ENCODE data around the gene UBE2E3.

Gene UBE2E3

GRCh38 chr2:180971811-180972210, 8.6 kb upstream of the UBE2E3 start:
- H3K4me3 ChIP-seq (ENCODE audit: control insufficient read depth, low read depth, low read length): no peak overlapping the region
- no peak for DNase-seq (ENCODE audit: low read depth)
- no peak for TF ChIP-seq CTCF (conservative IDR thresholded peaks at IDR 0.05; ENCODE audit: control insufficient read depth, insufficient read depth, low read depth, low read length)

GRCh38 chr2:180975585-180975984, 4.8 kb upstream of the UBE2E3 start:
- no peak for TF ChIP-seq CTCF (conservative IDR thresholded peaks at IDR 0.05; ENCODE audit: control insufficient read depth, insufficient read depth, low read depth, low read length)
- no peak for DNase-seq (ENCODE audit: low read depth)

GRCh38 chr2:180978903-180979748, 1.3 kb upstream of the UBE2E3 start:
- no peak for TF ChIP-seq CTCF (conservative IDR thresholded peaks at IDR 0.05; ENCODE audit: control insufficient read depth, insufficient read depth, low read depth, low read length)
- peak; percentile 33 for DNase-seq (ENCODE audit: low read depth)
- peak overlapping the region; percentile 39 for H3K4me3 ChIP-seq (ENCODE audit: control insufficient read depth, low read depth, low read length)

More at GRCh38 chr2:180975585-180975984, 4.8 kb upstream of the UBE2E3 start:
- no peak overlapping the region for H3K4me3 ChIP-seq (ENCODE audit: control insufficient read depth, low read depth, low read length)

- no peak for TF ChIP-seq CTCF (conservative IDR thresholded peaks at IDR 0.05; ENCODE audit: control insufficient read depth, insufficient read depth, low read depth, low read length)
- peak overlapping the region; percentile 39 for H3K4me3 ChIP-seq (ENCODE audit: control insufficient read depth, low read depth, low read length)
- DNase-seq (ENCODE audit: low read depth): no peak
These were observed 678 bp upstream of the UBE2E3 start for GRCh38 chr2:180979749-180980105.

- no peak for TF ChIP-seq CTCF (conservative IDR thresholded peaks at IDR 0.05; ENCODE audit: control insufficient read depth, insufficient read depth, low read depth, low read length)
- peak overlapping the region; percentile 98 for H3K4me3 ChIP-seq (ENCODE audit: control insufficient read depth, low read depth, low read length)
- peak; percentile 54 for DNase-seq (ENCODE audit: low read depth)
These were observed 822 bp downstream of the UBE2E3 start for GRCh38 chr2:180980943-180981911.

- peak overlapping the region; percentile 23 for H3K4me3 ChIP-seq (ENCODE audit: control insufficient read depth, low read depth, low read length)
- TF ChIP-seq CTCF (conservative IDR thresholded peaks at IDR 0.05; ENCODE audit: control insufficient read depth, insufficient read depth, low read depth, low read length): peak; percentile 43
- DNase-seq (ENCODE audit: low read depth): peak; percentile 68
These were observed 3.2 kb downstream of the UBE2E3 start for GRCh38 chr2:180983468-180984242.

Measured in fibroblast of mammary gland (primary cell).